ENCODE measurements around the gene KCNK3. TPM values are rescaled to one million over a fixed set of nuclear protein-coding genes. Genes with fewer than 3 reads are reported as not detected.

Gene KCNK3
- total and polyA plus RNA-seq, 2 of the 13 experiments (the other 11 are each of a cell fraction or from before 2014, with no cell fraction given), result not detected

DNA sequence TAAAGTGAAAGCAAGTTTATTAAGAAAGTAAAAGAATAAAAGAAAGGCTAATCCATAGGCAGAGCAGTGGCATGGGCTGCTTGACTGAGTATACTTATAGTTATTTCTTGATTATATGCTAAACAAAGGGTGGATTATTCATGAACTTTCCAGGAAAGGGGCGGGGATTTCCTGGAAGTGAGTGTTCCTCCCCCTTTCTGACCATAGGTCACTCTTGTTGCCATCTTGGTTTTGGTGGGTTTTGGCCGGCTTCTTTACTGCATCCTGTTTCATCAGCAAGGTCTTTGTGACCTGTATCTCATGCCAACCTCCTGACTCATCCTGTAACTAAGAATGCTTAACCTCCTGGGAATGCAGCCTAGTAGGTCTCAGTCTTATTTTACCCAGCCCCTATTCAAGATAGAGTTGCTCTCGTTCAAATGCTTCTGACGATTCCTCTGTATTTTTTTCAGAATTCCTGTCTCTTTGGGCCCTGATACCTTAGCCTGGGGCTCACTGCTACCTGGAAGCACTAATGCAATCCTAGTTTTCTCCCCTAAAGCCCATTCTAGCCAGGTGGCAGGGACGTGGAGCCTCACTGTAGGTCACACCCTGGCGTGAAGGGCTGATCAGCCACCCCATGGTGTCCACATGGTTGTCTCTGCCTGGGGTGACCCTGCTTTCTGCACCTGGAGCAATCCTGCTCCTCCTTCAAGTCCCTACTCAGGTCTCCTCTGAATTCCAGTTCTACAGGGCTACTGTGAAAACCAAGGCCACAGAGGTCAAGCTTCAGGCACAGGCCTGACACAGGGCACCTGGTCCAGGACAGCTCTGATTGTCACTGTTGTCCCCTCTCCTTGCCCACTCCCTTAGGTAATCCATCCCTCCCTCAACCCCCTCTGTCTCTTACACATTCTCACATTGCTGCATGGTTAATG, 65.6 kb downstream of the KCNK3 start (continued):
- TF ChIP-seq ZNF609 (CRISPR knock-in tag; IDR thresholded peaks at IDR 0.05; ENCODE audit: borderline replicate concordance) (no peak), CREB3 (CRISPR knock-in tag; IDR thresholded peaks at IDR 0.05) (no peak), THAP8 (CRISPR knock-in tag; IDR thresholded peaks at IDR 0.05; ENCODE audit: borderline replicate concordance) (no peak), ATF1 (CRISPR knock-in tag; IDR thresholded peaks at IDR 0.05) (no peak), RFX5 (IDR thresholded peaks at IDR 0.05; ENCODE audit: low read depth, low read length) (no peak), CHD4 (IDR thresholded peaks at IDR 0.05; ENCODE audit: borderline replicate concordance, low read length) (no peak; the same call in 1 of the 2 replicates), NFKBIZ (CRISPR knock-in tag; IDR thresholded peaks at IDR 0.05) (peak; percentile 76; the same call in 1 of the 2 replicates), ZNF547 (CRISPR knock-in tag; IDR thresholded peaks at IDR 0.05) (no peak), ZBTB44 (CRISPR knock-in tag; IDR thresholded peaks at IDR 0.05) (no peak), THRA (CRISPR knock-in tag; IDR thresholded peaks at IDR 0.05; ENCODE audit: borderline replicate concordance) (no peak; the same call in 1 of the 2 replicates), ZNF782 (CRISPR knock-in tag; IDR thresholded peaks at IDR 0.05; ENCODE audit: borderline replicate concordance) (no peak), NFKB2 (CRISPR knock-in tag; IDR thresholded peaks at IDR 0.05; ENCODE audit: borderline replicate concordance) (no peak), FOXM1 (CRISPR knock-in tag; IDR thresholded peaks at IDR 0.05) (no peak), ZNF253 (CRISPR knock-in tag; IDR thresholded peaks at IDR 0.05; ENCODE audit: borderline replicate concordance) (no peak), JARID2 (CRISPR knock-in tag; IDR thresholded peaks at IDR 0.05; ENCODE audit: insufficient replicate concordance) (no peak)
- TF ChIP-seq, protein P1, sequence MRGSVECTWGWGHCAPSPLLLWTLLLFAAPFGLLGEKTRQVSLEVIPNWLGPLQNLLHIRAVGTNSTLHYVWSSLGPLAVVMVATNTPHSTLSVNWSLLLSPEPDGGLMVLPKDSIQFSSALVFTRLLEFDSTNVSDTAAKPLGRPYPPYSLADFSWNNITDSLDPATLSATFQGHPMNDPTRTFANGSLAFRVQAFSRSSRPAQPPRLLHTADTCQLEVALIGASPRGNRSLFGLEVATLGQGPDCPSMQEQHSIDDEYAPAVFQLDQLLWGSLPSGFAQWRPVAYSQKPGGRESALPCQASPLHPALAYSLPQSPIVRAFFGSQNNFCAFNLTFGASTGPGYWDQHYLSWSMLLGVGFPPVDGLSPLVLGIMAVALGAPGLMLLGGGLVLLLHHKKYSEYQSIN (CRISPR knock-in tag; IDR thresholded peaks at IDR 0.05; ENCODE audit: borderline replicate concordance), result no peak

All from HepG2 (cell line).